ACC112 (cell line): ENCODE measurements around the gene CD74.
A peak's percentile ranks its signal among the peaks of the same experiment; 100 is the strongest.
"Not testable (repeated sequence)": the region's sequence is repeated elsewhere in the genome, so short reads cannot be mapped to it uniquely, and the experiment has no call there.

Experiments
- H2AFZ ChIP-seq: fragments of 200-600 bp; sonication (generic); one replicate; pipeline ENCODE4 v1.6.0; 2017; ENCODE audit warnings: antibody characterized with exemption, low read length; ENCODE audit not compliant: unreplicated experiment
- H3K27ac ChIP-seq: fragments of 200-600 bp; sonication (generic); 2 replicates; pipeline ENCODE4 v1.5.1; 2014; ENCODE audit warnings: low read depth, mild to moderate bottlenecking, antibody characterized with exemption, low read length, moderate library complexity
- H3K27me3 ChIP-seq: fragments of 200-600 bp; sonication (generic); 2 replicates; pipeline ENCODE4 v1.6.1; 2014; ENCODE audit warnings: mild to moderate bottlenecking, antibody characterized with exemption, low read length, moderate library complexity, mixed read lengths; ENCODE audit not compliant: insufficient read depth
- H3K36me3 ChIP-seq: fragments of 200-600 bp; sonication (generic); 2 replicates; pipeline ENCODE4 v1.6.1; 2016; ENCODE audit warnings: mild to moderate bottlenecking, antibody characterized with exemption, low read length, moderate library complexity, mixed read lengths; ENCODE audit not compliant: insufficient read depth
- H3K4me1 ChIP-seq: fragments of 200-600 bp; sonication (generic); one replicate; pipeline ENCODE4 v1.6.1; 2016; ENCODE audit warnings: low read length, mixed read lengths; ENCODE audit not compliant: insufficient read depth, unreplicated experiment, control insufficient read depth
- H3K4me3 ChIP-seq: fragments of 200-600 bp; sonication (generic); 2 replicates; pipeline ENCODE4 v1.5.1; 2014; ENCODE audit warnings: mild to moderate bottlenecking, low read depth, low read length
- H3K79me2 ChIP-seq: fragments of 200-600 bp; sonication (generic); one replicate; pipeline ENCODE4 v1.6.0; 2016; ENCODE audit warnings: low read length; ENCODE audit not compliant: control insufficient read depth, unreplicated experiment, insufficient read depth

Gene CD74

GRCh38 chr5:150422758-150423157 is 10.0 kb upstream of the CD74 start:
- H3K27ac ChIP-seq: no peak overlapping the region
- H3K36me3 ChIP-seq: no peaks in the 10 kb centered on the region
- no peaks in the 10 kb centered on the region for H3K79me2 ChIP-seq
- H2AFZ ChIP-seq: no peak overlapping the region
- no peaks in the 10 kb centered on the region for H3K27me3 ChIP-seq
- no peak overlapping the region for H3K4me3 ChIP-seq
- no peaks in the 10 kb centered on the region for H3K4me1 ChIP-seq

DNA sequence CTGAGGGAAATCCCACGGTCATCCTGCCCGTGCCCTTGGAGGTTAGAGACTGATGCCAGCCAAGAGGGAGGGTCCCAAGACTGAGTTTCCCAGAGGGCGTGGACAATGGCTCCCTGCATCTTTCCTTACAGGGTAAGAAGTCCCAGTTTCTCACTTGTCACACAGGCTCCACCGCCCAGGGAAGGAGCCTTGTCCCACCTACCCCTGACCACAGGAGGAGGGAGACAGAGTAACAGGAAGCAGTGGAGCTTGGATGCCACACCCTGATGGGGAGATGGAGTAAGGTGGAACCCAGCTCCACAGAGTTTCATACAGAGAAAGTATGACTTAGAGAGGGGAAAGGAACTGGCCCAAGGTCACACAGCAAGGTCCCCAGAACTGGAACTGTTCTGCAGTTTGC is 9.4 kb upstream of the CD74 start:
- H3K4me3 ChIP-seq: no peak overlapping the region
- H3K27me3 ChIP-seq: no peaks in the 10 kb centered on the region
- H2AFZ ChIP-seq: no peak overlapping the region
- H3K4me1 ChIP-seq: no peaks in the 10 kb centered on the region
- no peaks in the 10 kb centered on the region for H3K79me2 ChIP-seq
- H3K36me3 ChIP-seq: no peaks in the 10 kb centered on the region
- no peak overlapping the region for H3K27ac ChIP-seq

- Histone ChIP-seq H2AFZ (no peak overlapping the region), H3K79me2 (no peaks in the 10 kb centered on the region), H3K27ac (no peak overlapping the region), H3K36me3 (no peaks in the 10 kb centered on the region), H3K27me3 (no peaks in the 10 kb centered on the region), H3K4me1 (no peaks in the 10 kb centered on the region), H3K4me3 (no peak overlapping the region)
Measured at GRCh38 chr5:150419630-150420270, 7.0 kb upstream of the CD74 start.

DNA sequence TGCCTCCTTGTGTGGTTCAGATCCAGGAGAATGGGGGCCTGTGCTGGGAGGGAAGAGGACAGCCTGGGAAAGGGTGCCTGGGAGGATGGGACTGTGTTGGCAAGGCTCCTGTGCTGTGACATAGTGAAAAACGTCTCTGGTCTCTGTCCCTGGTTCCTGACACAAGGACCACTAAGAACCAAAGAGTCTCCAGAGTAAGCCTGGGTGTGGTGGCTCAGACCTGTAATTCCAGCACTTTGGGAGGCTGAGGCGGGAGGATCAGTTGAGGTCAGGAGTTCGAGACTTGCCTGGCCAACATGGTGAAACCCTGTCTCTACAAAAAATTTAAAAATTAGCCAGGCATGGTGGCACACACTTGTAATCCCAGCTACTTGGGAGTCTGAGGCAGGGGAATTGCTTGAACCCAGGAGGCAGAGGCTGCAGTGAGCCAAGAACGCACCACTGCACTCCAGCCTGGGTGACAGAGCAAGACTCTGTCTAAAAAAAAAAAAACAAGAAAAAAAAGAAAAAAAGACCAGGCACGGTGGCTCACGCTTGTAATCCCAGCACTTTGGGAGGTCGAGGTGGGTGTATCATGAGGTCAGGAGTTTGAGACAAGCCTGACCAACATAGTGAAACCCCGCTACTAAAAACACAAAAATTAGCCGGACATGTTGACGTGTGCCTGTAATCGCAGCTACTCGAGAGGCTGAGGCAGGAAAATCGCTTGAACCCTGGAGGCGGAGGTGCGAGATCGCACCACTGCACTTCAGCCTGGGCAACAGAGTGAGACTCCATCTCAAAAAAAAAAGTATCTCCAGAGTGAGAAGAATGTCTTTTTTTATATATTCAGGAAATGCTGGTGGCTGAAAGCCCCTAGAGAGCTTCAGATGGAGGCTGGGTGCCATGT is 1.4 kb upstream of the CD74 start:
- H3K4me3 ChIP-seq, H3K4me1 ChIP-seq, H3K79me2 ChIP-seq, H2AFZ ChIP-seq, H3K27ac ChIP-seq, H3K36me3 ChIP-seq, H3K27me3 ChIP-seq: not testable (repeated sequence)

DNA sequence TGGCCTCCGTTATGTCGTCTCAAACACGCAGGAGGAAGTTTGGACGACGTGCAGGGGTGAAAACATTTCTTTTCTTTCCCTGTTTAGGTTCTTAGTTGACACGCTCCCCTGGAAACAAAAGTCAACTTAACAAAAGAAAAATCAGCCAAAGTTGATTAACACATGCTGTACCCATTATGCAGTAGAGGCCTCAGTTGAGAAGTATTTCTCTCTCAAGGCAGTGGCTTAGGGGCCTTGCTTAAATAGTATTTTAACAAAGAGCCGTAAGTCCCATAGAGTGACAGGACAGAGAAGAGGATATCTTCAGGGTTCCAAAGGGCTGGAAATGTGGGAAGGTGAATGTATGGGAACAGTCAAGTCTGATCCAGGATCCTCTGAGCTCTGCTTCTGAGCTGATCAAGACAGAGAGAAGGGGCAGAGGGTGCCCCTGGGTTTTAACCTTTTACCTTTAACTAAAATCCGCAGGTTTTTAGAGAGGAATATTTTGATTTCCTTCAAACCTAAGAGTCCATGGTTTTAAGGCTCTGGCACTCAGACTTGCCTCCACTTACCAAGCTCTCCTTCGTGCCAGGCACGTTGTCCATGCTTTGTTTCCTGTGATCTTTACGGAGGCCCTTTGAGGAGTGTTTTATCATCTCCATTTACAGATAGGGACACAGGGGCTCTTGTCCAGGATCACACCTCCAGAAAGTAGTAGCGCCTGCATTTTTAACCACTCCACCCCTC is 629 bp upstream of the CD74 start:
- Histone ChIP-seq H3K36me3 (no peaks in the 10 kb centered on the region), H2AFZ (peak overlapping the region; percentile 54), H3K79me2 (no peaks in the 10 kb centered on the region), H3K27me3 (no peaks in the 10 kb centered on the region), H3K27ac (peak overlapping the region; percentile 9; the same call in 1 of the 2 replicates), H3K4me1 (peaks cover 4% of the 10 kb centered on the region), H3K4me3 (peak overlapping the region; percentile 63; the same call in 1 of the 2 replicates)

GRCh38 chr5:150411245-150411979 is 1.3 kb downstream of the CD74 start:
- no peak overlapping the region for H3K4me3 ChIP-seq
- peak overlapping the region; percentile 58 for H3K27ac ChIP-seq
- H2AFZ ChIP-seq: no peak overlapping the region
- no peaks in the 10 kb centered on the region for H3K27me3 ChIP-seq
- H3K4me1 ChIP-seq: peaks cover 4% of the 10 kb centered on the region
- H3K79me2 ChIP-seq: no peaks in the 10 kb centered on the region
- no peaks in the 10 kb centered on the region for H3K36me3 ChIP-seq

- no peaks in the 10 kb centered on the region for H3K27me3 ChIP-seq
- peaks cover 4% of the 10 kb centered on the region for H3K4me1 ChIP-seq
- H2AFZ ChIP-seq: no peak overlapping the region
- peak overlapping the region; percentile 58 for H3K27ac ChIP-seq
- no peaks in the 10 kb centered on the region for H3K36me3 ChIP-seq
- no peaks in the 10 kb centered on the region for H3K79me2 ChIP-seq
- no peak overlapping the region for H3K4me3 ChIP-seq
Measured at GRCh38 chr5:150410524-150411244, 2.0 kb downstream of the CD74 start.

DNA sequence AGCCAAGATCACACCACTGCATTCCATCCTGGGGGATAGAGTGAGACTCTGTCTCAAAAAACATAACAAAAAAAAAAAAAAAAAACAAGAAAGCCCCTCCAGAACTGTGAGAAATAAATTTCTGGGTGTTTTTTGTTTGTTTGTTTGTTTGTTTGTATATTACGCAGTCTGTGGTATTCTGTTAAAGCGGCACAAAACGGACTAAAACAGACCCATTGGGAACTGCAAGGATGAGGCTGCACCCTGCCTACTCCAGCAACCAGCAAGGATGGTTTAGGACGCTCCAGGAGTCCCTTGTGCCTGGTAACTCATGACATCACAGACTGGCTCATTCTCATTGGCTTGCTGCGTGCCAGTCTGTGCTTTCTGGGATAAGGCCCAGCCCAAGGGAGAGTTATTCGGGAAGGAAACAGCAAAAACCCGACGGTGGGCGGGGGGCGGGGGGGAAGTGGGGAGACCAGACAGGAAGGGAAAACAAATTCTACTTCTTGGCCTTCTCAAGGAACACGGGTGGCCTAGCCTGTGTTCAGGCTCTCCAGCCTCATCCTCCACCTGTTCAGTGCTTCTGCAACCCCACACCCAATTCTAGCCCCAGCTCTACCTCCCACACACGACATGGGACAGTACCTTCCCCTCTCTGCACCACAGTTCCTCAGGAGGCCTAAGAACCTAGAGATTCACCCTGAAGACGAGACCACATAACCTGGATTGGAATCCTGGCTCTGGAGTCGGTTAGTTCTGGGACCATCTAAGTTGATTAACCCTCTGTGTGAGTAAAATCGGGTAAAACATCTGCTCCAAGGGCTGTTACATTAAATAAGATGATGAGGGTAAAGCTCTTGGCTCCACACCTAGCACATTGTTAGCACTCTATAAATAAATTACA is 2.8 kb downstream of the CD74 start:
- Histone ChIP-seq H3K27me3 (no peaks in the 10 kb centered on the region), H3K36me3 (no peaks in the 10 kb centered on the region), H3K4me1 (peaks cover 4% of the 10 kb centered on the region), H3K4me3 (peak overlapping the region; percentile 34), H2AFZ (no peak overlapping the region), H3K27ac (peak overlapping the region; percentile 56; the same call in 1 of the 2 replicates), H3K79me2 (no peaks in the 10 kb centered on the region)

GRCh38 chr5:150408231-150408943 is 4.3 kb downstream of the CD74 start:
- Histone ChIP-seq H3K4me1 (peaks cover 4% of the 10 kb centered on the region), H3K36me3 (no peaks in the 10 kb centered on the region), H3K79me2 (no peaks in the 10 kb centered on the region), H3K27me3 (no peaks in the 10 kb centered on the region), H3K4me3 (no peak overlapping the region), H3K27ac (no peak overlapping the region), H2AFZ (no peak overlapping the region)
